OCI-LY7 (cell line): ENCODE measurements around the gene WASF1. TPM values are rescaled to one million over a fixed set of nuclear protein-coding genes. Genes with fewer than 3 reads are reported as not detected.

Experiments
- BruUV-seq: library from RNA; stranded (reverse); fragments of 400-500 nt; replicated peaks from 2 replicates; lab custom pipeline; 2021; lab: Mats Ljungman, UMichigan
- CTCF ChIA-PET: fragments of 300-600 bp; sonication (Branson Sonifier 250); formaldehyde crosslinking; loops from one replicate; lab custom pipeline; 2022; ENCODE audit warnings: antibody characterized with exemption; ENCODE audit not compliant: unreplicated experiment; lab: Charles Lee
- POLR2A ChIA-PET: fragments of 300-600 bp; sonication (Branson Sonifier 250); formaldehyde crosslinking; loops from one replicate; lab custom pipeline; 2022; ENCODE audit warnings: antibody characterized with exemption; lab: Charles Lee
- DNase-seq: peaks from one replicate; pipeline ENCODE4 v3.0.0-alpha.2; 2015; ENCODE audit warnings: low spot score
- H2AFZ ChIP-seq: fragments of 200-600 bp; sonication (generic), shearing (Covaris generic); 2 replicates; pipeline ENCODE4 v1.6.1; 2014; ENCODE audit warnings: mild to moderate bottlenecking, antibody characterized with exemption, low read length, moderate library complexity
- H3K27ac ChIP-seq: fragments of 200-600 bp; sonication (generic); 2 replicates; pipeline ENCODE4 v1.5.1; 2014; ENCODE audit warnings: mixed run types, low read depth, mild to moderate bottlenecking, moderate library complexity, low read length, inconsistent platforms; ENCODE audit not compliant: poor library complexity, severe bottlenecking
- H3K36me3 ChIP-seq: fragments of 200-600 bp; sonication (generic); 2 replicates; pipeline ENCODE4 v1.6.1; 2014; ENCODE audit warnings: mild to moderate bottlenecking, antibody characterized with exemption, low read length, moderate library complexity, mixed read lengths; ENCODE audit not compliant: insufficient read depth
- H3K4me1 ChIP-seq: fragments of 200-600 bp; sonication (generic); 2 replicates; pipeline ENCODE4 v1.5.1; 2014; ENCODE audit warnings: mild to moderate bottlenecking, low read length; ENCODE audit not compliant: insufficient read depth, poor library complexity, severe bottlenecking
- H3K4me2 ChIP-seq: fragments of 200-600 bp; sonication (generic); 2 replicates; pipeline ENCODE4 v1.6.1; 2014; ENCODE audit warnings: mild to moderate bottlenecking, low read length
- H3K4me3 ChIP-seq: fragments of 200-600 bp; sonication (generic); 2 replicates; pipeline ENCODE4 v1.5.1; 2014; ENCODE audit warnings: mild to moderate bottlenecking, low read depth, low read length; ENCODE audit not compliant: poor library complexity, severe bottlenecking
- H3K79me2 ChIP-seq: fragments of 200-600 bp; sonication (generic); 2 replicates; pipeline ENCODE4 v1.6.1; 2016; ENCODE audit warnings: low read depth, mild to moderate bottlenecking, low read length, moderate library complexity, mixed read lengths; ENCODE audit not compliant: insufficient read depth
- H3K9me2 ChIP-seq: fragments of 200-600 bp; sonication (generic); 2 replicates; pipeline ENCODE4 v1.6.1; 2016; ENCODE audit warnings: mild to moderate bottlenecking, low read length, mixed read lengths; ENCODE audit not compliant: insufficient read depth
- H3K9me3 ChIP-seq: fragments of 200-600 bp; sonication (generic); 2 replicates; pipeline ENCODE4 v1.6.1; 2014; ENCODE audit warnings: mild to moderate bottlenecking, mixed run types, low read length, mixed read lengths
- H4K20me1 ChIP-seq: fragments of 200-600 bp; sonication (generic); 2 replicates; pipeline ENCODE4 v1.6.1; 2014; ENCODE audit warnings: mild to moderate bottlenecking, antibody characterized with exemption, low read length, moderate library complexity, mixed read lengths; ENCODE audit not compliant: insufficient read depth
- CTCF ChIP-seq: fragments of 200-600 bp; sonication (generic); conservative IDR thresholded peaks from 2 replicates; pipeline ENCODE4 v1.5.1; 2014; ENCODE audit warnings: mild to moderate bottlenecking, antibody characterized with exemption, low read length, moderate library complexity, mixed read lengths
- EZH2phosphoT487 ChIP-seq: fragments of 200-600 bp; sonication (generic); IDR thresholded peaks from 2 replicates; pipeline ENCODE4 v1.6.1; 2018; ENCODE audit warnings: low read depth, borderline replicate concordance, mild to moderate bottlenecking, mixed run types, antibody characterized with exemption, low read length, moderate library complexity, mixed read lengths
- intact Hi-C: fragments of 100-400 bp; cut with micrococcal nuclease; formaldehyde crosslinking; loops from one replicate; pipeline ENCODE4 v1.10.0; 2022; ENCODE audit not compliant: unreplicated experiment
- total RNA-seq, 2 experiments: library from RNA; depleted of rRNA in 1 of 2; stranded (reverse); fragments of >200 nt in 1 of 2; shearing (Covaris generic) in 1 of 2; gene quantifications; 2 replicates each; pipeline ENCODE4 v1.2.3, GENCODE V29; 2014 to 2022

Gene WASF1
- total RNA-seq, 2 experiments from 2014 or later = 34.6 to 78.4 TPM

- Histone ChIP-seq H3K4me2 (no peak overlapping the region), H3K4me3 (no peak overlapping the region), H3K4me1 (peaks cover 26% of the 10 kb centered on the region), H4K20me1 (no peaks in the 10 kb centered on the region), H3K9me2 (no peaks in the 10 kb centered on the region), H3K79me2 (no peaks in the 10 kb centered on the region), H3K36me3 (peaks cover 65% of the 10 kb centered on the region), H3K27ac (no peak overlapping the region), H3K9me3 (no peaks in the 10 kb centered on the region), H2AFZ (no peak overlapping the region)
- TF ChIP-seq EZH2phosphoT487 (no peak), CTCF (no peak)
- intact Hi-C loops = no loop called here
- CTCF ChIA-PET = interaction anchor here (0.6 kb wide), 1 partner anchor 13 kb away, joined by 5 read pairs; no protein-coding TSS in a partner anchor
- POLR2A ChIA-PET = interaction anchor here (0.6 to 3.3 kb wide), 6 partner anchors 10 to 22 kb away, joined by 3 to 17 read pairs (median 6); no protein-coding TSS in a partner anchor
- BruUV-seq = no TSS peak
- no peak for DNase-seq
Measured at GRCh38 chr6:110098511-110099116, 80.9 kb downstream of the WASF1 start.

DNA sequence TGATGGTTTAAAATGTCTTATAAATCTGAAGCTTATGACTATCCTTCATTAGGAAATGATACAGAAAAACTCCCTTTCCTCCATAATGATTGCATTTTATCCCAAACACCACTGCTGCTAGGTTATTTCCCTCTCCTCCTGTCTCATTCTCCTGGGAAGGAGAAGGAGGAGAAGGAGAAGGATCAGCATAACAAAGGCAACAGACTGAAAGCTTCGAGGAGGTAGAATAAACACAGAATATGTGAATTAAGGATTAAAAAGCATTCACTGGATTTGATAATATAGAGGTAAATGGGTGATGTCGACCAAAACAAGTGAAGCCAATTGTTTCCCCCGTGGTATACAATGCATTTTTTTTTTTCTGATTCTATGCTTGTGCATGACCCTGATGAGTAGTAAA is 82.0 kb downstream of the WASF1 start:
- Histone ChIP-seq H3K4me2 (no peak overlapping the region), H3K9me2 (no peaks in the 10 kb centered on the region), H3K79me2 (no peaks in the 10 kb centered on the region), H3K36me3 (peaks cover 55% of the 10 kb centered on the region), H3K4me3 (no peak overlapping the region), H4K20me1 (no peaks in the 10 kb centered on the region), H3K27ac (no peak overlapping the region), H2AFZ (no peak overlapping the region), H3K9me3 (no peaks in the 10 kb centered on the region), H3K4me1 (peaks cover 18% of the 10 kb centered on the region)
- POLR2A ChIA-PET = interaction anchor here (0.6 to 3.3 kb wide), 7 partner anchors 9 to 82 kb away, joined by 3 to 17 read pairs (median 4); partner anchors contain the start of gene WASF1
- CTCF ChIA-PET = no interaction called here
- TF ChIP-seq CTCF (no peak), EZH2phosphoT487 (no peak)
- intact Hi-C loops = no loop called here
- no TSS peak for BruUV-seq
- no peak for DNase-seq

DNA sequence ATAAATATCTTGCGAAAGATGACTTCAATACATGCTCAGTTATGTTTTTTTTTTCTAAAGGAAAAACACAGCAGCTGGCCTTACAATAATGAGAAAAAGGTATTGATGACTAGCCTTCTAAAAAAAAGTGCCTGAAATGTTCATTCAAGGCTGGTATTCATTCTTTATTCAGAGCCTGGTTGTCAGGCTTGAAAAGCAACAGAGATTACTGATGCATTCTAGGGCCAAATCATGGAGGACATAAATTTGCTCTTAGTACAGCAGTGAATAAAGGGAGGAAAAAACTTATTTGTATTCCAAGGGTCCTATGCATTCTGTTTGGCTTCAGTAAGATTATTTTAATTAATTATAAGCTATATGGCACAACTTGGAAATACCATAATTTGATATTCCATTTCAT is 83.5 kb downstream of the WASF1 start:
- H3K79me2 ChIP-seq = no peaks in the 10 kb centered on the region
- CTCF ChIA-PET = no interaction called here
- POLR2A ChIA-PET = interaction anchor here (0.7 to 2.3 kb wide), 5 partner anchors 17 to 110 kb away, joined by 3 to 6 read pairs (median 4); no protein-coding TSS in a partner anchor
- no peaks in the 10 kb centered on the region for H4K20me1 ChIP-seq
- TF ChIP-seq EZH2phosphoT487 (no peak), CTCF (no peak)
- no peak for DNase-seq
- no peaks in the 10 kb centered on the region for H3K9me3 ChIP-seq
- H3K27ac ChIP-seq = no peak overlapping the region
- peaks cover 42% of the 10 kb centered on the region for H3K36me3 ChIP-seq
- no peak overlapping the region for H3K4me2 ChIP-seq
- BruUV-seq = no TSS peak
- intact Hi-C loops = no loop called here
- H3K4me1 ChIP-seq = peaks cover 3% of the 10 kb centered on the region
- H3K9me2 ChIP-seq = no peaks in the 10 kb centered on the region
- H3K4me3 ChIP-seq = no peak overlapping the region
- no peak overlapping the region for H2AFZ ChIP-seq
